ENCODE data around the gene CLDN5. TPM values are rescaled to one million over a fixed set of nuclear protein-coding genes. Genes with fewer than 3 reads are reported as not detected.
A peak's percentile ranks its signal among the peaks of the same experiment; 100 is the strongest.

CLDN5 gene
- total RNA-seq, 1 donor from 2014 or later, result not detected

DNA sequence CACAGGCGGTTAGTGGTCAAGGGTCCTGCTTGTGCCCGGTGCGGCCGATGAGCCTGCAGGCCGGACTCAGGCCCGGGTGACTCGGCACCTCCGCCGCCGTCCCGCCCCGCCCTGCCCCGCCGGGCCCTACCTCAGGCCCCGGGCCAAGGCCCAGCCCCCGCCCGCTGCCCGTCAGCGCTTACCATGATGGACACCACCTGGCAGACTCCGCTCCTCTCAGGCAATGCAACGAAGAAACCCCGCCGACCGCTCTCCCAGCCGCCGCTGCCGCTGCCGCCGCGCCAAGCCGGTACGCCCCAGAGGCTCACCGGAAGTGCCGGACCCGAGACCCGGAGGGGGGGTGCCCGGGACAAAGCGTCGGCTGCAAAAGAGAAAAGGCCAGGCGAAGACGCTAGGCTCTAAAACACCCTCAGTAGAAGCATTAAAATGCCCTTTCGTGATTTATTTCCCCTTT is 45.3 kb downstream of the CLDN5 start, which contains the start of gene UFD1:
UFD1 (minus strand) TSS at position 293 of the 454 bp plus-strand sequence; CDS start at position 185, 108 bp downstream.
- FAIRE-seq (no peak), DNase-seq (ENCODE audit: low read depth) (peak; percentile 64)
- H3K27me3 Mint-ChIP-seq (ENCODE audit: low read depth, unreplicated experiment), result no peaks in the 10 kb centered on the region
- Histone ChIP-seq H3K9me3 (ENCODE audit: insufficient read depth, low read depth, low read length) (no peaks in the 10 kb centered on the region), H3K27ac (ENCODE audit: low read depth, low read length) (peak within 1 kb of the TSS; percentile 100), H4K20me1 (ENCODE audit: insufficient read depth, low read length) (peaks cover 41% of the 10 kb centered on the region), H3K4me1 (ENCODE audit: insufficient read depth, low read length) (peaks cover 7% of the 10 kb centered on the region), H3K4me3 (ENCODE audit: insufficient read depth, low read depth, low read length) (peak within 1 kb of the TSS; percentile 92), H3K36me3 (ENCODE audit: insufficient read depth, low read length) (peaks cover 15% of the 10 kb centered on the region), H3K27me3 (ENCODE audit: insufficient read depth, low read length) (no peaks in the 10 kb centered on the region), H3K79me2 (ENCODE audit: insufficient read depth, low read length) (peaks cover 57% of the 10 kb centered on the region), H3K4me2 (ENCODE audit: low read length) (peak within 1 kb of the TSS; percentile 90), H3K9ac (ENCODE audit: low read length) (peak within 1 kb of the TSS; percentile 94), H2AFZ (ENCODE audit: low read depth, low read length) (peak within 1 kb of the TSS; percentile 90)
- H3K4me1 Mint-ChIP-seq (ENCODE audit: low read depth, unreplicated experiment), result peaks cover 18% of the 10 kb centered on the region
- no peaks in the 10 kb centered on the region for H3K9me3 Mint-ChIP-seq (ENCODE audit: unreplicated experiment)
- peak within 1 kb of the TSS; percentile 100 for H3K27ac Mint-ChIP-seq (ENCODE audit: unreplicated experiment)
- H3K4me3 Mint-ChIP-seq (ENCODE audit: unreplicated experiment), result peak within 1 kb of the TSS; percentile 92
- peaks cover 2% of the 10 kb centered on the region for H3K36me3 Mint-ChIP-seq (ENCODE audit: low read depth, unreplicated experiment)
- TF ChIP-seq EZH2 (IDR thresholded peaks at IDR 0.05; ENCODE audit: insufficient read depth, low read length), result no peak
- TF ChIP-seq, protein P1, sequence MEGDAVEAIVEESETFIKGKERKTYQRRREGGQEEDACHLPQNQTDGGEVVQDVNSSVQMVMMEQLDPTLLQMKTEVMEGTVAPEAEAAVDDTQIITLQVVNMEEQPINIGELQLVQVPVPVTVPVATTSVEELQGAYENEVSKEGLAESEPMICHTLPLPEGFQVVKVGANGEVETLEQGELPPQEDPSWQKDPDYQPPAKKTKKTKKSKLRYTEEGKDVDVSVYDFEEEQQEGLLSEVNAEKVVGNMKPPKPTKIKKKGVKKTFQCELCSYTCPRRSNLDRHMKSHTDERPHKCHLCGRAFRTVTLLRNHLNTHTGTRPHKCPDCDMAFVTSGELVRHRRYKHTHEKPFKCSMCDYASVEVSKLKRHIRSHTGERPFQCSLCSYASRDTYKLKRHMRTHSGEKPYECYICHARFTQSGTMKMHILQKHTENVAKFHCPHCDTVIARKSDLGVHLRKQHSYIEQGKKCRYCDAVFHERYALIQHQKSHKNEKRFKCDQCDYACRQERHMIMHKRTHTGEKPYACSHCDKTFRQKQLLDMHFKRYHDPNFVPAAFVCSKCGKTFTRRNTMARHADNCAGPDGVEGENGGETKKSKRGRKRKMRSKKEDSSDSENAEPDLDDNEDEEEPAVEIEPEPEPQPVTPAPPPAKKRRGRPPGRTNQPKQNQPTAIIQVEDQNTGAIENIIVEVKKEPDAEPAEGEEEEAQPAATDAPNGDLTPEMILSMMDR (IDR thresholded peaks at IDR 0.05; ENCODE audit: insufficient read depth, low read depth, low read length), result no peak

DNA sequence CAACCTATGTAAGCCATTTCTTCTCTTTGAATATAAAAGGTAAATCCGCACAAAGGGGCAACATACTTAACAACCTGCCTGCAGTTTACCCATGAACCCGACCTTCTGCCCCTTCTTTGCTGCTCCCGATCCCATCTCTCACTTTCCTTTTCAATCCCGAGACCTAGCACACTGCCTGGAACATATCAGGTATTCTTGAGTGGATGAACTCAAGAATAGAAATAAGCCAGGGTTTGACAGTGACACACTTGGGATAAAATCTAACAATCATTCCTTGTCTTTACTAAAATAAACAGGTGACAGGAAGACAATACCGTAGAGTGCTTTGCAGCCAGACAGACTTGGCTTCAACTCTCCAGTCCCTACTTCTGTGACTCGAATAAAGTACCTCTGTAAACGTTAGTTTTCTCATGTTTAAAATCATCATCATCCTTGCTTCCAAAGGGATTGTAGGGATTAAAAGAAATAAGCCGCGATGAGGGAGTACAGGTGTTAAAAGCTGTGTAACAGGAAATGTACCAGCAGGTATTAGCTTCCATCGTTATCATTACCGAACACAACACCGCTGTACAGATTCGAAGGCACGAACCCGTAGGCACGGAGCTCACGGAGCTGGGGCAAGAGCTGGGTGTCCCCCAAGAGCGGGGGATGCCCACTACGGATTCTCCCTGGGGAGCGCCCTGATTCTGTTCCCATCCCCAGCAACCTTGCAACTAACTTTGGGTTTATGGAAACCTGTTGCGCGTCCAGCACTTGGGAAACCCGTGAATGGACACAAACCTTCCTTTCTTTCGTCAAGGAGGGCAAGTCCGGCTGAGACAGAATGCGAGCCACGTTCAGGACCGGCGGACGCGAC is 45.9 kb downstream of the CLDN5 start:
- Histone ChIP-seq H3K4me2 (ENCODE audit: low read length) (peak overlapping the region; percentile 90), H3K9me3 (ENCODE audit: insufficient read depth, low read depth, low read length) (no peaks in the 10 kb centered on the region), H4K20me1 (ENCODE audit: insufficient read depth, low read length) (peaks cover 47% of the 10 kb centered on the region), H3K79me2 (ENCODE audit: insufficient read depth, low read length) (peaks cover 63% of the 10 kb centered on the region), H3K36me3 (ENCODE audit: insufficient read depth, low read length) (peaks cover 15% of the 10 kb centered on the region), H3K27ac (ENCODE audit: low read depth, low read length) (peak overlapping the region; percentile 100), H3K4me1 (ENCODE audit: insufficient read depth, low read length) (peaks cover 7% of the 10 kb centered on the region), H3K9ac (ENCODE audit: low read length) (peak overlapping the region; percentile 94), H3K27me3 (ENCODE audit: insufficient read depth, low read length) (no peaks in the 10 kb centered on the region), H2AFZ (ENCODE audit: low read depth, low read length) (peak overlapping the region; percentile 62), H3K4me3 (ENCODE audit: insufficient read depth, low read depth, low read length) (peak overlapping the region; percentile 92)
- FAIRE-seq (no peak), DNase-seq (ENCODE audit: low read depth) (no peak)
- Mint-ChIP-seq H3K9me3 (ENCODE audit: unreplicated experiment) (no peaks in the 10 kb centered on the region), H3K36me3 (ENCODE audit: low read depth, unreplicated experiment) (peaks cover 6% of the 10 kb centered on the region), H3K4me3 (ENCODE audit: unreplicated experiment) (peak overlapping the region; percentile 92), H3K27ac (ENCODE audit: unreplicated experiment) (peak overlapping the region; percentile 73), H3K4me1 (ENCODE audit: low read depth, unreplicated experiment) (peaks cover 18% of the 10 kb centered on the region), H3K27me3 (ENCODE audit: low read depth, unreplicated experiment) (no peaks in the 10 kb centered on the region)
- TF ChIP-seq EZH2 (IDR thresholded peaks at IDR 0.05; ENCODE audit: insufficient read depth, low read length), result no peak
- TF ChIP-seq, protein P1 (IDR thresholded peaks at IDR 0.05; ENCODE audit: insufficient read depth, low read depth, low read length), result no peak

Data from astrocyte (in vitro differentiated cells and primary cell).